ENCODE results near the gene FAM120B.

FAM120B gene

GRCh38 chr6:170279426-170279825 lies 27.1 kb upstream of the FAM120B start:
- TF ChIP-seq CTCF (conservative IDR thresholded peaks at IDR 0.05; ENCODE audit: low read depth, low read length), result no peak
- H3K4me3 ChIP-seq (ENCODE audit: low read depth, low read length), result no peak overlapping the region
- no peak for DNase-seq (ENCODE audit: low read depth)

- peak overlapping the region; percentile 37 for H3K4me3 ChIP-seq (ENCODE audit: low read depth, low read length)
- TF ChIP-seq CTCF (conservative IDR thresholded peaks at IDR 0.05; ENCODE audit: low read depth, low read length), result no peak
- DNase-seq (ENCODE audit: low read depth), result peak; percentile 21
These were observed 26.4 kb upstream of the FAM120B start for GRCh38 chr6:170279977-170280688.

- peak overlapping the region; percentile 37 for H3K4me3 ChIP-seq (ENCODE audit: low read depth, low read length)
- DNase-seq (ENCODE audit: low read depth), result no peak
- TF ChIP-seq CTCF (conservative IDR thresholded peaks at IDR 0.05; ENCODE audit: low read depth, low read length), result no peak
These were observed 25.9 kb upstream of the FAM120B start for GRCh38 chr6:170280689-170281045.

- no peak for TF ChIP-seq CTCF (conservative IDR thresholded peaks at IDR 0.05; ENCODE audit: low read depth, low read length)
- DNase-seq (ENCODE audit: low read depth), result no peak
- no peak overlapping the region for H3K4me3 ChIP-seq (ENCODE audit: low read depth, low read length)
These were observed 24.9 kb upstream of the FAM120B start for GRCh38 chr6:170281331-170282292.

- no peak for TF ChIP-seq CTCF (conservative IDR thresholded peaks at IDR 0.05; ENCODE audit: low read depth, low read length)
- no peak for DNase-seq (ENCODE audit: low read depth)
- H3K4me3 ChIP-seq (ENCODE audit: low read depth, low read length), result no peak overlapping the region
These were observed 23.9 kb upstream of the FAM120B start for GRCh38 chr6:170282512-170283158.

- DNase-seq (ENCODE audit: low read depth), result no peak
- H3K4me3 ChIP-seq (ENCODE audit: low read depth, low read length), result no peak overlapping the region
These were observed 23.1 kb upstream of the FAM120B start for GRCh38 chr6:170283212-170284081.

More at GRCh38 chr6:170283212-170284081, 23.1 kb upstream of the FAM120B start:
- TF ChIP-seq CTCF (conservative IDR thresholded peaks at IDR 0.05; ENCODE audit: low read depth, low read length), result no peak
